GM12865 (cell line): ENCODE measurements around the gene LRRN1.

Source experiments
- DNase-seq: peaks from one replicate; pipeline ENCODE4 v3.0.0; 2010; ENCODE audit warnings: low read depth
- H3K4me3 ChIP-seq: 2 replicates; pipeline ENCODE4 v1.5.1; 2011; ENCODE audit warnings: mild to moderate bottlenecking, low read depth, low read length, control low read depth
- TF ChIP-seq, protein P1 (sequence below): IDR thresholded peaks from 2 replicates; pipeline ENCODE4 v1.5.1; 2011; ENCODE audit warnings: low read length, control low read depth, low read depth, inconsistent platforms; ENCODE audit not compliant: insufficient read depth; ENCODE audit errors: missing control alignments

Gene LRRN1

DNA sequence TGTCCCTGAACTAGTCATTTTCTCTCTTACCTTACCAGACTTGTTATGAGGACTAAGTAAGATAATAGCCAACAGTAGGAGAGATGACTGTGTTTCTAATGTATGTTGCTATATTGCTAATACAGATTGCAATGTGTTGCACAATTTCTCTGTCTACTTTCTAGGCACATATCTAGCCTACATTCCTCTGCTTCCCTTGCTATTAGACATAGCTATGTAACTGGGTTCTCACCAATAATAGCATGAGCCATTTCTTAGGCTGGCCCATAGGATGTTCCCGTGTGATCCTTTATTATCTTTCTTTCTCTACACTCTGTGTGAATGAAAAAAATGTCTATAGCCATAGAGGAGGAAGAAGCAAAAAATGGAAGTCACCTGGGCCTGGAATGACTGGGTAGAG is 6.8 kb upstream of the LRRN1 start:
- DNase-seq: no peak
- TF ChIP-seq, protein P1, sequence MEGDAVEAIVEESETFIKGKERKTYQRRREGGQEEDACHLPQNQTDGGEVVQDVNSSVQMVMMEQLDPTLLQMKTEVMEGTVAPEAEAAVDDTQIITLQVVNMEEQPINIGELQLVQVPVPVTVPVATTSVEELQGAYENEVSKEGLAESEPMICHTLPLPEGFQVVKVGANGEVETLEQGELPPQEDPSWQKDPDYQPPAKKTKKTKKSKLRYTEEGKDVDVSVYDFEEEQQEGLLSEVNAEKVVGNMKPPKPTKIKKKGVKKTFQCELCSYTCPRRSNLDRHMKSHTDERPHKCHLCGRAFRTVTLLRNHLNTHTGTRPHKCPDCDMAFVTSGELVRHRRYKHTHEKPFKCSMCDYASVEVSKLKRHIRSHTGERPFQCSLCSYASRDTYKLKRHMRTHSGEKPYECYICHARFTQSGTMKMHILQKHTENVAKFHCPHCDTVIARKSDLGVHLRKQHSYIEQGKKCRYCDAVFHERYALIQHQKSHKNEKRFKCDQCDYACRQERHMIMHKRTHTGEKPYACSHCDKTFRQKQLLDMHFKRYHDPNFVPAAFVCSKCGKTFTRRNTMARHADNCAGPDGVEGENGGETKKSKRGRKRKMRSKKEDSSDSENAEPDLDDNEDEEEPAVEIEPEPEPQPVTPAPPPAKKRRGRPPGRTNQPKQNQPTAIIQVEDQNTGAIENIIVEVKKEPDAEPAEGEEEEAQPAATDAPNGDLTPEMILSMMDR: no peak
- no peak overlapping the region for H3K4me3 ChIP-seq

DNA sequence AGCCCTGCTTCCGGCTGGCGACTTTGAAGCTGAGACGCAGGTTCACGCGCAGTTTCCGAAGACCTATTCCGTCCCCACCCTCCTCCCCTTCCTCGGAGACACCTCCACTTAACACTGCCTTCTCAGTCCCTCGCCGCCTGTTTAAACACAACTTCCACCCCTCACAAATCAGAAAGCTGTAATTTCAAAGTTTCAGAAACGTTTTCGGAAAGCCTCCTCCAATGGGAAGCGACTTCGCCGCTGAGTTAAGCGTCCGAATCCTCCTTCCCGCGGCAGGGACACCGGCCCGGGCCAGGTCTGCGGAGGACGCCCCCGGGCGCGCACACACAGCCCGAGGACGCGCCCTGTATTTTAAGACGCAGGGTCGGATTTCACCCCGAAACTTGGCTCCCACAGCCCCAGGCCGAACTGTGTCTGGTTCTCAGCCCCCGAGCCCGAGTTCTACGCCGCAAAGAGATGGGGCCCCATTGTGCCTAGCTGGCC is 559 bp upstream of the LRRN1 start:
- DNase-seq: no peak
- H3K4me3 ChIP-seq: no peak overlapping the region
- TF ChIP-seq, protein P1: no peak

DNA sequence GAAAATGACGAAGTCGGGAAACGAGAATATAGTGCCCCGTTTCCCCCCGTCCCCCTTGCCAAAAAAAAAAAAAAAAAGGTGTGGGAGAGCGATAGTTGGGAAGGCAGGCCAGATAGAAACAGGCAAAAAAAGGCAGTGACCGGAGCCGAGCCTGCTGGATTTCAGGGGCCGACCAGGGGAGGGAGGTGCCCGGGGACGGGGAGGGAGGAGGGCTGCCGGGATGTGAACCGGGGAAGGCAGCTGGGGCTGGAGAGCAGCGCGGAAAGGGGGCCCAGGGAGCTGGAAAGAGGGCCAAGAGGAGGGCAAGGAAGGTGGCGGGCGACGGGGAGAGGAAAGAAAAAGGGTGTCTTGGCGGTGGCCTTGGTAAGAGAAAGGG is 837 bp downstream of the LRRN1 start:
- TF ChIP-seq, protein P1: no peak
- no peak overlapping the region for H3K4me3 ChIP-seq
- no peak for DNase-seq

DNA sequence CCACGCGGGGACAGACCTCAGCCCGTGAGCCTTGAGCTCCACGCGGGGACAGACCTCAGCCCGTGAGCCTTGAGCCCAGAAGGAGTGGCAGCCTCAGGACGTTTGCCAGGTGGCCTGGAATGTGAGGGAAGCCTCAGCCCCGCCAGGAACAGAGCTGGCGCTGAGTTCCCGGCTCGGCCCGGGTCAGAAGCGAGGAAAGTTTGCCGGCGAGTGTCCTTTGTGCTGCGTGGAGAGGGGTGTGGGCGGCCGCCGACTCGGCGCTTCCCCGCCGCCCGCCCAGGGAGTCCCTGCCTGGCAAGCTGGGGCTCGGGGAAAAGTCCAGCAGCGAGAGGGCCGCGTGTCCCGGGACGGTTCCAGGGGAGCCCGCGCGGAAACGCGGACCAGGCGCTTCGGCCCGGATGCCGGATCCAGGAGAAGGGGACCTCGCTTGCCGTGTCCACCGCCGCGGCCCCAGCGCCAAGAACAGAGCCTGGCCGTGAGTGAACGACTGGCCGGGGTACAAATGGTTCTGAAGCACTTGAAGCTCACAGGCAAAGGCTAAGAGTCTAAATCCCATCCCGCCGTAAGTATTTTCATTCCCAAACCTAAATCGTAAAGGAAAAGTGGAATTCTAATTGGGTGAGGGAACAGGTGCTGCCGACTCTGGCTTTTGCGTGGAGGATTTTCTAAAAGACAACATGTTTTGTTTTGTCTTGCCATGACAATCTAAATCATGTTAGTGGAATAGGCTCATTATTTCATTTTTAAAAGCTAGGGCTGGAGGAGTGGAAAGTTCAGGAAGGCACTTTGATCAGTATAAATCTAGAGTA is 1.7 kb downstream of the LRRN1 start:
- TF ChIP-seq, protein P1: no peak
- H3K4me3 ChIP-seq: no peak overlapping the region
- DNase-seq: no peak

DNA sequence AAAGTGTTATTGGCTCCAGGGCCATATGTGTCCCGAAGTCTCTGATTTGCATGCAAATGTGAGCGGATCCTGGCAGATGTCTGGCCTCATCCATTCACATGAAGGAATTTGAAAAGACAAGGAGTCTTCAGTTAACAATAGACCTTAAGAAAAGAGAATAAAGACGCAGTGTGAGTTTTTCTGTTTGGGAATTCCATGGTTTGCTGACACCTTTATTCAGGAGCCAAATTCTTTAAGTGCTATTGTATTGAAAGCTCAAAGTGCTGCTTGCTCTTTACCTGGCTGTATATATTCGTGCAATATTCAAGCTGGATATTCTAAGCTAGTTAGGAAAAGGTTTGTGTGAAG is 2.2 kb downstream of the LRRN1 start:
- TF ChIP-seq, protein P1: no peak
- no peak for DNase-seq

DNA sequence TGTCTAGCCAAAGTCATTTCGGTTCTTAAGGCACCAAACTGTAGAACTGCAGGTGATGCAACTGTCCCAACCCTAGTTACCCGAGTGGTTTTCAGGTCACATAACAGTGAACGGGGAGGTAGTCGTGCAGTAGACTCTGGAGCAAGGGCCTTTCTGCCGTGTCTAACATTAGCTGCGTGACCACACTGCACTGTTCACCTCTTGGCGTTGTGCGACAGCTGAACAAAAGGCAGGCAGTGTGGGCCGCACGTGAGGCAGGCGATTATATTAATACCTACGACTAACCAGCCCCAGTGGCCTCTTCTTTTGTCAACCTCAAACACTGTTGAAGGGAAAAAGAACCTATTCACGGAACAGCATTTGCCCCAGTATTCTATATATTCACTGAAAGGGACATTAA is 2.8 kb downstream of the LRRN1 start:
- no peak overlapping the region for H3K4me3 ChIP-seq
- DNase-seq: no peak
- TF ChIP-seq, protein P1: no peak

More for the DNA sequence above, 2.2 kb downstream of the LRRN1 start:
- no peak overlapping the region for H3K4me3 ChIP-seq

DNA sequence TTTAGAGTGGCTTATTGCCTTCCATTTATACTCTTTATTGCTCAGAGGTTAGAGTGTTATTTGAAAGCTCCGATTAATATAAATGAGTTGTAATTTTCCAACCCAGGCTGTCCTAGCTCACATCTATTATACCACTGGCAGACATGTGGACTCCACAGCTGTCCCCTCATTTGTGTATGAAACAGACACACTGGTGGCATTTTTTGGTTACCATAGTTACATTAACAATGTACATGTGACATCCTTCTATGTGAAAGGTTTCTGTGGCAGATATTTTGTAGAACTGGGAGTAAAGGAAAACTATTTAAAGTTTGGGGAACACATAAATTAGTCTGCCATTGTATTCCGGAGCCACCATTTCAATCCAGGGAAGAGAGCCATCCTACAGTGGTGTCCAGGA is 5.3 kb downstream of the LRRN1 start:
- DNase-seq: no peak
- TF ChIP-seq, protein P1: no peak
- H3K4me3 ChIP-seq: no peak overlapping the region
